Activated CD8-positive, alpha-beta T cell treated with anti-CD3 and anti-CD28 coated beads for 36 hours (primary cell): ENCODE data around the gene CACNB1. TPM values are rescaled to one million over a fixed set of nuclear protein-coding genes. Genes with fewer than 3 reads are reported as not detected.

Experiments
- ATAC-seq: fragments of 200-7000 bp; cut with Tn5 transposase; one replicate; pipeline ENCODE4 v1.10.0; 2021; ENCODE audit warnings: mild to moderate bottlenecking, moderate library complexity
- CTCF ChIA-PET: fragments of 350-600 bp; sonication (Branson Sonifier 250); formaldehyde crosslinking; loops from one replicate; lab custom pipeline; 2021; ENCODE audit warnings: antibody characterized with exemption; lab: Charles Lee
- POLR2A ChIA-PET: fragments of 350-600 bp; sonication (Branson Sonifier 250); formaldehyde crosslinking; loops from one replicate; lab custom pipeline; 2021; ENCODE audit warnings: antibody characterized with exemption; lab: Charles Lee
- DNase-seq: peaks from one replicate; pipeline ENCODE4 v3.0.0-alpha.2; 2020
- H3K27ac Mint-ChIP-seq: one replicate; pipeline ENCODE4 v1.8.0; 2021; ENCODE audit warnings: mild to moderate bottlenecking, mixed read lengths
- H3K27me3 Mint-ChIP-seq: one replicate; pipeline ENCODE4 v1.8.0; 2021; ENCODE audit warnings: mixed read lengths
- H3K36me3 Mint-ChIP-seq: one replicate; pipeline ENCODE4 v1.8.0; 2021; ENCODE audit warnings: low read depth, mixed read lengths
- H3K4me1 Mint-ChIP-seq: one replicate; pipeline ENCODE4 v1.8.0; 2021; ENCODE audit warnings: low read depth, mixed read lengths
- H3K4me3 Mint-ChIP-seq: one replicate; pipeline ENCODE4 v1.8.0; 2021; ENCODE audit warnings: mild to moderate bottlenecking, moderate library complexity, mixed read lengths
- H3K9me3 Mint-ChIP-seq: one replicate; pipeline ENCODE4 v1.8.0; 2021; ENCODE audit warnings: mixed read lengths
- CTCF ChIP-seq: fragments of 200-600 bp; IDR thresholded peaks from one replicate; pipeline ENCODE4 v1.8.0; 2022; ENCODE audit warnings: antibody characterized with exemption, mild to moderate bottlenecking
- intact Hi-C: fragments of 100-400 bp; cut with micrococcal nuclease; formaldehyde crosslinking; loops from one replicate; pipeline ENCODE4 v1.10.0; 2022
- total RNA-seq, 2 experiments: library from RNA; stranded (reverse); gene quantifications; one replicate each; pipeline ENCODE4 v1.2.3, GENCODE V29; 2021

The CACNB1 gene
- total RNA-seq, 2 experiments from 2014 or later, result 13.1 to 14.2 TPM

GRCh38 chr17:39212841-39213480 is 15.5 kb upstream of the CACNB1 start:
- ATAC-seq (no peak), DNase-seq (no peak)
- Mint-ChIP-seq H3K27me3 (peaks cover 2% of the 10 kb centered on the region), H3K27ac (no peak overlapping the region), H3K9me3 (no peaks in the 10 kb centered on the region), H3K4me1 (peaks cover 27% of the 10 kb centered on the region), H3K36me3 (no peaks in the 10 kb centered on the region), H3K4me3 (no peak overlapping the region)
- intact Hi-C loops, result no loop called here
- CTCF ChIA-PET, result interaction anchor here (27.4 kb wide), 1 partner anchor 22 kb away, joined by 516 read pairs; no protein-coding TSS in a partner anchor
- no peak for TF ChIP-seq CTCF
- POLR2A ChIA-PET, result interaction anchor here (0.8 to 1.2 kb wide), 2 partner anchors 13 to 59 kb away, joined by 3 to 4 read pairs; partner anchors contain the start of gene RPL19

GRCh38 chr17:39212195-39212810 is 14.8 kb upstream of the CACNB1 start:
- intact Hi-C loops, result no loop called here
- Mint-ChIP-seq H3K27ac (no peak overlapping the region), H3K36me3 (no peaks in the 10 kb centered on the region), H3K4me3 (no peak overlapping the region), H3K27me3 (peaks cover 2% of the 10 kb centered on the region), H3K4me1 (peaks cover 33% of the 10 kb centered on the region), H3K9me3 (no peaks in the 10 kb centered on the region)
- ChIA-PET POLR2A (interaction anchor here (0.7 to 1.2 kb wide), 3 partner anchors 12 to 58 kb away, joined by 3 to 4 read pairs (median 3); partner anchors contain the start of gene RPL19), CTCF (interaction anchor here (27.4 kb wide), 1 partner anchor 23 kb away, joined by 516 read pairs; no protein-coding TSS in a partner anchor)
- DNase-seq (no peak), ATAC-seq (no peak)
- TF ChIP-seq CTCF, result no peak

- intact Hi-C loops, result no loop called here
- H3K9me3 Mint-ChIP-seq, result no peaks in the 10 kb centered on the region
- H3K36me3 Mint-ChIP-seq, result peaks cover 2% of the 10 kb centered on the region
- peak overlapping the region; percentile 44 for H3K4me3 Mint-ChIP-seq
- ChIA-PET CTCF (interaction anchor here (1.0 to 27.4 kb wide), 4 partner anchors 16 to 44 kb away, joined by 3 to 516 read pairs (median 108); partner anchors contain the start of genes ARL5C and STAC2), POLR2A (interaction anchor here (1.3 to 2.8 kb wide), 5 partner anchors 10 to 57 kb away, joined by 6 to 16 read pairs (median 7); partner anchors contain the start of gene RPL19)
- peak overlapping the region; percentile 76 for H3K27ac Mint-ChIP-seq
- ATAC-seq, result no peak
- H3K4me1 Mint-ChIP-seq, result peaks cover 38% of the 10 kb centered on the region
- H3K27me3 Mint-ChIP-seq, result no peaks in the 10 kb centered on the region
- TF ChIP-seq CTCF, result no peak
- DNase-seq, result no peak
Observed at GRCh38 chr17:39210093-39210434, 12.6 kb upstream of the CACNB1 start.

- peaks cover 38% of the 10 kb centered on the region for H3K4me1 Mint-ChIP-seq
- H3K27ac Mint-ChIP-seq, result peak overlapping the region; percentile 77
- ATAC-seq (peak; percentile 86), DNase-seq (peak; percentile 92)
- no peaks in the 10 kb centered on the region for H3K27me3 Mint-ChIP-seq
- H3K36me3 Mint-ChIP-seq, result peaks cover 7% of the 10 kb centered on the region
- no peak for TF ChIP-seq CTCF
- intact Hi-C loops, result loop anchor here (10.0 kb wide), 1 partner anchor 195 kb away; the partner anchor contains the start of gene FBXL20
- H3K4me3 Mint-ChIP-seq, result peak overlapping the region; percentile 44
- H3K9me3 Mint-ChIP-seq, result no peaks in the 10 kb centered on the region
- ChIA-PET POLR2A (interaction anchor here (1.3 to 2.8 kb wide), 8 partner anchors 9 to 57 kb away, joined by 3 to 16 read pairs (median 6); partner anchors contain the start of gene RPL19), CTCF (interaction anchor here (1.0 to 27.4 kb wide), 7 partner anchors 9 to 226 kb away, joined by 3 to 516 read pairs (median 23); partner anchors contain the start of genes ARL5C, RPL19 and STAC2)
Observed at GRCh38 chr17:39209317-39210092, 12.0 kb upstream of the CACNB1 start.
